NAMALWA (cell line): ENCODE data around the gene FGF12.
A peak's percentile ranks its signal among the peaks of the same experiment; 100 is the strongest.

Experiments
- DNase-seq: peaks from one replicate; pipeline ENCODE4 v3.0.0-alpha.2; 2015; ENCODE audit warnings: low spot score

The FGF12 gene

DNA sequence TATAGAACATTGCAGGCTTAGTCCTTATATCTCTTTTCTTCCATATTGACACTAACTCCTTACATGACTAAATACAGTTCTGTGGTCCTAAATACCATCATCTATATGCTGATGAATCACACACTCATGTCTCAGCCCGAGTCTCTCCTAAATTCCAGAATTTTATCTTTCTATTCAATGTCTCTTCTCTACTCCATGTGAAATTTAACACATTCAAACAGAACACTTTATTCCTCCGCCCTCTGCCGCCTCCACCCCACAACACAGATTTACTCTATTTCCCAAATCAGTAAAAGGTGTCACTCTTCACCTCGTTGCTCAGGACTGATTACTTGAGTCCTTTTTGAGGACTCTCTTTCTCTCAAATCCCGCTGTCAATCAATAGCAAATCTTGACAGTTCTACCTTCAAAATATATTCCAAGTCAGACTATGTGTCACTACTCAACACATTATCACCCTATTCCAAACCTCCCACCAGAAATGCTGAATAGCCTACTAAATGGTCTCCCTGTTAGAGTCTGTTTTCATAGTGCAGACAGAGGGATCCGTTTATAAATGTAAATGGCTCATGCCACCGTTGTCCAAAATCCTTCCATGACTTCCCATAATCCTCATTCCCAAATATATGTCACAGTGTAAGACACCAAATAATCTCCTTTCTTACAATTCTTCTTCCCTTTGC lies 230.3 kb downstream of the FGF12 start:
- DNase-seq: no peak

DNA sequence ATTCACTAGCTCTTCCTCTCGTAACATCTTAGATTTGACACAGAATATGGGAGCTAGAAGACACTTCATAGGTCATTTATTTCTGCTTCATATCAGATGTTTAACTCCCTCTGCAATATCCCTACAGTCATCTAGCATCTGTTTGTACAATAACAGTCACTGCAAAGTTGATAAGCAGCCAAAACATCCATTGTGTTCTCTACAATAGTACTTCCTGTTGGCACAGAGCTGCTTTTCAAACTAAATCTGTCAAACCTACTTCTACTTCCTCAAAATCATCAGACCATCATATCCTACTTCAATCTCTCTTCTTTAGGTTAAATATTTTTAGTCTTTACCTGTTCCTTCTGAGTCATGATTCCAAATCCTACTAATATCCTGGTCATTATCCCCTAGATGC lies 233.2 kb downstream of the FGF12 start:
- peak; percentile 20 for DNase-seq

DNA sequence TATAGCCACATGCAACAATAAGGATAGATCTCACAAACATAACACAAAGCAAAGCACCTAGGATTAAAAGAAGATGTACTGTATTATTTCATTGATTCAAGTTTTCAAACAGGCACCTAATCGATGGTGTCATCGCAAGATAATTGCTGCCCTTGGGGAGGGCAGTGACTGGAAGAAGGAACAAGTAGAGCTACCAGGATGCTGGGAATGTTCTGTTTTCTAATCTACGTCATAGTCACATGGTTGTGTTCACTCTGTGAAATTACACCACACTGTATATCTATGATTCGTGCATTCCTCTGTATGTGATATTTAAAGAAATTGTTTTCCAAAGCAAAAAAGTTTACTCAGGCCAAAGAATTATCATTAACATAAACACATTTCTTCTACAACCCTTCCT lies 236.6 kb downstream of the FGF12 start:
- no peak for DNase-seq

DNA sequence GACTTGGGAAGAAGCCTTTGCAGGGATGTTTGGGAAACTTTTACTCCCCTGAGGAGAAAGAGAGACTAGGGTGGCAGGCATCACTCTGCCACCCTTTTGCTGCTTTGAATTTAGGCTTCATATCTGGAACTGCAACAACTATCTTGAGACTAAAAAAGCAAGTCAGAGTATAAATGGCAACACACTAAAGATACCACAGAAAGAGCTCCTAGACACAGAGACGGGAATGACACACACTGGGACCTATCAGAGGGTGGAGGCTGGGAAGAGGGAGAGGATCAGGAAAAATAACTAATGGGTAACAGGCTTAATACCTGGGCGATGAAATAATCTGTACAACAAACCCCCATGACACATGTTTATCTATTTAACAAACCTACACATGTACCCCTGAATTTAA lies 237.8 kb downstream of the FGF12 start:
- no peak for DNase-seq

DNA sequence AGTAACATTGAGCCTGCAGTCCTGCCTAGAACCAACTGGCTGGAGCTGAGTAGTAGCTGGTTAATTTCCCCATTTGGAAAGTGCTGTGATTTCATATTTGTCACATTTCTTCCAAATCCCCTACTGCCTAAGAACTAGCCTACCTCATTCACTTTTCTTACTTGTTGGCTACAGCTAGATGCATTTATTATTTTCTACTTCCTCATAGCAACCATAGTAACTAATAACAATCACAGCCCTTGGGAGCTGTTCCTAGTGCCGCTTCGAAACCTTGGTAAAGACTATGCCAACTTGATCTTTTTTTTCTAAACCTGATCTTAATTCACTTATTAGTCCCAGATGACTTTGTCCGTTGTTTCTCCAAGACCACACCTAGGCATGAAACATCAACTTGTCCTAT lies 240.3 kb downstream of the FGF12 start:
- DNase-seq: no peak

DNA sequence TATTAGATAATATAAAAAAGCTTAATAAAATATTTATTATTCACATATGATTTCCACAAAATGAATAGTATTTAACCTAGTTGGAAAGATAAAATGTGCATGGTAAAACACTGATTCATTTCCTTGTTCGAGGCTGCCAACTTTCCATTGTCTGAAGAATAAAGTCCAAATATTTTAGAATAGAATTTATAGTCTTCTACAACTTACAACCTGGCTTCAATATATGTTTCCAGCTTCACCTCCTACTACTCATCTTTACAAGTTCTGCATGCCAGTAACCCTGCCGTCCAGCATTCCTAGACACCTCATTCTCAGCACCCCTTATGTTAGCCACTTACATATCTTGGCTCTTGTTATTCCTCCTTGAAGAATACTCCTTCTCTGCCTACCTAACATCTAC lies 244.5 kb downstream of the FGF12 start:
- no peak for DNase-seq

DNA sequence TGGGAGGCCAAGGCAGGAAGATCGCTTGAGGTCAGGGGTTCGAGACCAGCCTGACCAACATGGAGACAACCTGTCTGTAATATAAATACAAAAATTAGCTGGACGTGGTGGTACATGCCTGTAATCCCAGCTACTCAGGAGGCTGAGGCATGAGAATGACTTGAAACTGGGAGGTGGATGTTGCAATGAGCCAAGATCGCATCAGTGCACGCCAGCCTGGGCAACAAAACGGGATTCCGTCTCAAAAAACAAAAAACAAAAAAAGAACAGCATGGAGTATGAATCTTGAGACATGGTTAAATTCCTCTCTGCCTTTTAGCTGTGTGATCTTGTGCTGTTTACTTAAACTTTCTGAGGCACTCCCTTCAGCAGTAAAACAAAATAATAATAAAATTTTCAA lies 244.9 kb downstream of the FGF12 start:
- DNase-seq: no peak

DNA sequence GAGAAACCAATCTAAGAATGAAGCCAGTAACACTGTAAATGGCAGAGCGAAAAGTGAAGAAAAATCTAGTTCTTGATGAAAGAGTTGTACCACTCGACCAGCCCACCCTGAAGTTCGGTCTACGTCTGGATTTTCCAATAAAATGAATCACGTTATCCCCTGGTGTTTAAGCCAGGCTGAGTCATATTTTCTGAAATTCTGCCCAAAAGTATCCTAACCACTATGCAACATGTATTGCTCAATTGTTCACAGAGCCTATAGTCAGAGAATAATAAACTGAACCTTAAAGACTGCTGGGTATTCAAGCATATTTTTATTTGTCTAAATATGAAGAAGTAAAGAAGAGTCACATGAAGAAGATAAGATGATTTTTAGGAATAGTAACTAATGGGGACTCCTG lies 245.7 kb downstream of the FGF12 start:
- DNase-seq: no peak

DNA sequence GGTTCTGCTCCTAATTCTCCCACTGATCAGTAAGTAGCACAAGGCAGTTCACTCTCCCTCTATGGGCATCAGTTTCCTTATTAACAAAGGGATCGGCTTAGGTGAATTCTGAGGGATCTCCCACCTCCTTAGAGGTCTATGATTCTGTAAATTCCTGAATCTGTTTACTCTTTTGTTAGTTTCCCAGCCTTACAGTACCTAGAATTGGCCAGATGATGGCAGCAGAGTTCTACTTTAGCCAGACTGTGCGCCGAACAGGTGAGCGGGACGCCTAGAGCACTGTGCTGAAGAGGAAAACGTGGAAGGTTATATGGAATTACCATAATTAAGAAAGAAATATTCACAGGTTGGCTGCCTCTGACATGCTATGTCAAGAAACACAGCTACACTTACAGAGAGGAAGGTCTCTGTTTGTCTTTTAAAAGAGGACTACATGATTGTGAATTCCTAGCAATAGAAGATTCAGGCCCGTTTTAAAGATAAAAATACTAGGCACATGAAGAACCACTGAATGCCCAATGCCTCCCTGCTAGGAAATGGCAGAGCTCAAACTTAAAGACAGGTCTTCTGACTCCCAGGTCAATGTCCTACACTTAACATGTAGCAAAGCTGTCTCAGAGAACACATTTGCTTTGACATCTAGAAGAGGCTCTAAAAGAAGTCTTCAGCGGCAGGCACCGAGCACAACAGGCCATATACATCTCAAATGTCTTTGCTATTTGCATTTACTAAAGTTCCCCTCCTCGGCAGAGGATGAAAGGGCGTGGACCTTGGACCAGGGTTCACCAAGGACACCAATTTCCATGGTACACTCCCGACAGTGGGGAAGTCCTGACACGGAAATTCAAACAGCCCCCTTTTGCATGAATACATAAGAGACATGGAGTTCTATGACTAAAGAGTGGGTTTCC lies 259.9 kb downstream of the FGF12 start:
- peak; percentile 62 for DNase-seq

DNA sequence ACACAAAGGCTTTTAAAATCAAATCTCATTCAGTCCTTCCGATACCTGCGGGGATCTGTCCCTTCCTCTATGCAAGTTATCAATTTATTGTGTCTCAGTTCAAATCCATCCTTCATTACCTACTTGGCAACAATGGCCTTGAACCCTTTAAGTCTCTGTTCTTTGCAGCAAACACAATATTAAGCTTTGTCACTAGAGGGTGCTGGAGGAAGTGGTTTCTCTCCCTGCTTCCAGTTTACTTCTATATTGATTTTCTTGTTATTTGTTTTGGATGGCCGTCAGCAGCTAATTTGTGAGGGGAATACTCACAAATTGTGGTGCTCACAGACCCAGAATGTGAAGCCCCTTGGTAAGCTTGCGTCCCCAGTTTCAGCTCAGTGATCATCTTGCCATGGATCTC lies 278.3 kb downstream of the FGF12 start:
- peak; percentile 11 for DNase-seq

DNA sequence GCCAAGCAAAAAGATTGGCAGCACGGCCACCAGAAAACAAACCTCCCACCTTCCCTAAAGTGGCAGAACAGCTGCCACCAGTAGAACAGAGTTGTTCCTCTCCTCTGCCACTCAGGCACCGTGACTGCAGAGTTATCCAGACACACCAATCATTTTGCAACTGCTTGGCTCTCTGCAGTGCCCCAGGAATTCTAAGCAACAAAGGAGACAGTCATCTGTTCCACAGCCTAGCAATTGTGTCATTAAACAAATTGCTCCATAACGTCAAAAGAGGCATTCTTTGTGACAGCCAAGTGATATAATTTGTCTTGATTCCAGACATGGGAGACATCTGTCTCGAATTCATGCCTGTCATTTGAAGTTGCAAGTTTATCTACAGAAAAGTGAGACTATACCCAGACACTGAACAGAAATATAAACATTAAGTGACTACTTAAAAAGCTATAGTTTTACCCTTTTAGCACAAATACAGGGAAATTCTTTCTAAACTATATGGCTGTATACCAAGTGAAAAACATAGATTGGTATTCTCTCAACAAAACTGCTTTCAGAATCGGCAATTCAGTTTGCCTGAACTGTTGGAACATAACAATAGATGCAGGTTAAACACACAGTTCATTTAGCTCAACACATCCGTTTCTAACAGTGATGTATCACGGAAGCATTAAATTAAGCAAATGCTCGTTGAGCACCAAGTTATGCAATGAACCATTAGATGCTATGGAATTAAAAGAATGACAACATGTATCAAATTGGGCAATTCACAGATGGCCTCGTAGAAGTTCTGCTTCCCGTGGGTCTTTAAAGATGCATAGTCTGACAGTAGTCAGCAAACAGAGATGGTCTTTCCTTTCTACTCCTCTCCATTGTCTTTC lies 281.3 kb downstream of the FGF12 start:
- DNase-seq: no peak

DNA sequence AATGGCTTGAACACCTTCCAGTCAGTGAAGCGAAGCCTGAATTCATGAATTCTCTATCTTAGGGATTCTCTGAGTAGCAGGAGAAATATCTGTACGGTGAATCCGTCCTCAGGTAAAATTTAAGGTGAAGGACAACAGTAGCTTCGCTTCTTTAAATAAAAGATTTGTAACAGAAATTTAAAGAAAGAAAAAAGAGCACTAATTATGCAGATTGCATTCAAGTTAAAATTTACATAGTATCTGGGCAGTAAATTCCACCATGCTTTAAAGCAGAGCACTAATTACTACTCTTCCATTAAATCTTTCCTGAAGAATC lies 282.6 kb downstream of the FGF12 start:
- no peak for DNase-seq

DNA sequence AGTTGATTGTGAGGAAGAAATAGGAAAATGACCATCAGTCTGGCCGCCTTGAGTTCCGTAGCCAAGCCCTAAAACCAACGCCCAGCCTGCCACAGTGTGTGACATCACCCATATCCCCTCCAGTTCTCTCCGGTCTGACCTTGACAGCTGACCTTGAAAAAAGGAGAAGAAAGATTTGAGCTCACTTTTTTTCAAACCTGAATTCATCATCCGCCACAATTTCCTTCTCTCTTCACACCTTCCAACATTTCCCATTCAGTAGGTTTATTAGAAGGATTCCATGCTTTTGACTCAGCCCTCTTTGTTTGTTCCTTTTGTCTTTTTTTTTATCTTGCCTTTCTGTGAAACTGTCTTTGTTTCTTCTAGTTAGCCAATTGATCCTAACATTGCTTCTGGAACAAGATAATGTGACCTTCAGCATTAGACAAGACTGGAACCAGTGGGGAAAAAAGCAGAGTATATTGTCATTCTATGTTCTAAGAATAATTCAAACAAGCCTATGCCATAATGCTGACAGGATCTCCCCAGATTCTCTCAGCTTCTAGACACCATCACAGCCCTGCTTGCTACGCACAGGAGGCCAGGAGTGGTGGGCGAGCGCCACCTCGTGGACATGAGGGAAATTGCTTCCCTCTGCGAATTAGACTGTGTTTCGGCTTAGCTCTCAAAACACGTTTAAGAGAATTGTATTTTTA lies 283.1 kb downstream of the FGF12 start:
- peak; percentile 70 for DNase-seq

DNA sequence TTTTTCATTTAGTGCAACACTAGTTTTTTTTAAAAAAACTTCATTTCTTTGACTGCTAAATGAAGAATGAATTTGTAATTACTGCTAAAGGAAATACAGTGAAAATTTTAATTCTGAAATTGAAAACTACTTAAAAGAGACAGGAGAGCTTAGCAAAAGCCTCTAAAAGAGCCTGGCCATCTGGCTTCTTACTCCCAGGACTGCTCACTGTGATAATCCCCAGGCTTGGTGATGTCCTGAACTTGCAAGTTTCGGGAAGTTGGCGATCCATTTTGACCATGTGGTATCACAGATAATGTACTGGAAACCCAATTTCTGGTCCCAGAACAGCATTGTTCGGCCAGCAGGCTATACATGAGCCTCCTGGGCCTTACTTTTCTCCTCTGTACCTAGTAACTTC lies 292.1 kb downstream of the FGF12 start:
- DNase-seq: no peak

DNA sequence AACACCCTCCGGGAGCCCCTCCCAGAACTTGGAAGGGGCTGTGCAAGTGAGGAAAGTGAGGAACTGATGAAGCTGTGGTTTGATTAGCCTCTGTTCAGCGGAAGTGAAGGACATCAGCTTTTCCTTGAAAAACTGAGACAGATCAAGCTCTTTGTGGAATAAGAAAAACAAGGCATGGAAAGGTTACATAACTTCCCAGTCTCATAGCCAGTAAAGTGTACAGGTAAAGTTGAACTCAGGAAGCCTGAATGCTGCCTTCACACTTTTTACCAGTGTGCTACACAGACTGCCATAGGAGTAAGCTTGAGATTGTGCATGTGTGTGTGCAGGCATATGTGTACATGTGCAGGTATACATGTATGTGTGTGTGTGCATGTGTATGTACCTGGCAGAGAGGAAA lies 293.2 kb downstream of the FGF12 start:
- no peak for DNase-seq

DNA sequence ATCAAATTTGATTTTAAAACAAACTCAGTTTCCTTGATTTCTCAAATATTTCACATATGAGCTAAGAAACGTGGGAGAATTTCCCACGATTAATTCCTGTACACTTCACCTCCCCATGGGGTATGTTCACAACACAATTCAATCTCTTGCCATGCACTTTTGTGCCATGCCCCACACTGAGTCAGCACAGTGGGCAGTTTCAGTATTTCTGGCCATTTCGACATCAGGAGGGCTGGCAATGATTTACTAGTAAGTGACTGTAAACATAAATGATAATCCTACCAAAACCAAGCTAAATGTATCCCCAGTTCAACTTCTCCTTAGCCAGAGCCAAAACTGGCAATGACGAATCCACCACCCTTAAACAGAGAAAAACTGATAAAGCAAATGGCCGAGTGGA lies 293.6 kb downstream of the FGF12 start:
- DNase-seq: no peak

DNA sequence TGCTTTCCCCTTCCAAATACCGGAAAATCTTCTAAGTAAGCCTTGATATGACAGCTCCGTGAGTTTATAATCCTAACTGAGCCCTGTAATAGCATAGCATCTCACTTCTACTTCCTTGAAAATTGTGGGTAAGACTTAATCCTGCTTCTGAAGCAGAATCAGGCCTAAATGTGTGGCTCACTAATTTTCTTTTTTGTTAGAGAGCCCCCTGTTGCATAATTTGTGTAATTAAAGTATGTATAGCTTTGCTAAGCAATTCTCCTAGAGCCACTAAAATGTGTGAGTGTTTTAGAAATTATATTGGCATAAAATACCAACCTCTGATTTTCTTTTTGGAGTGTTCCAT lies 304.4 kb downstream of the FGF12 start:
- peak; percentile 27 for DNase-seq

DNA sequence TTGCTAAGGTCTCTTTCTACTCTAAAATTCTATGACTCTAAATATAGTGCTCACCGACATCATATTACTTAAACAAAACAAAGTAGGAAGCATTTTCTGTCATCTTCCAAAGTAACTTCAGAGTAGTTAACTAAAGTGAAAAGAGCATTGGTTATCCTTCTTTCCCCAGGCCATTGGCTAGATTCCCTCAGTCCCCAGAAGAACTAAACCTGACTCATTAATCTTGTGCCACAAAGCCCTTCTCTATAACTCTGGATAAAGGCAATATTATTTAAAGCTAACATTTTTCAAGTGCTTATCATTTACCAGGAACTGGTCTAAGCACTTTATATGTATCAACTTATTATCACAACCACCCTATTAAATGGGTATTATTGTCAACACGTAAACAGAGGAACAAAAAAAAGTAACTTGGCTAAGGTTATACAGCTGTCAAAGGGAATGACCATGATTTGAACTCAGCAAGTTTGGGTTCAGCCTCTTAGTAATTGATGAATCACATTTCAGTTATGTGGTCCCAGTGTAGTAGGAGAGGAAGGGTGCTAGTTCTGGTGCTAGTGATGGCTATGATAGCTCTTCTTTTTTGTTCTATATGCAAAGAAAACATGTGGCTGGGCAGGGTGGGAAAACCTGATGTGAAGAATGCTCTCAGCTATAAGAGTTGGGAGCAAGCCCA lies 304.9 kb downstream of the FGF12 start:
- no peak for DNase-seq

DNA sequence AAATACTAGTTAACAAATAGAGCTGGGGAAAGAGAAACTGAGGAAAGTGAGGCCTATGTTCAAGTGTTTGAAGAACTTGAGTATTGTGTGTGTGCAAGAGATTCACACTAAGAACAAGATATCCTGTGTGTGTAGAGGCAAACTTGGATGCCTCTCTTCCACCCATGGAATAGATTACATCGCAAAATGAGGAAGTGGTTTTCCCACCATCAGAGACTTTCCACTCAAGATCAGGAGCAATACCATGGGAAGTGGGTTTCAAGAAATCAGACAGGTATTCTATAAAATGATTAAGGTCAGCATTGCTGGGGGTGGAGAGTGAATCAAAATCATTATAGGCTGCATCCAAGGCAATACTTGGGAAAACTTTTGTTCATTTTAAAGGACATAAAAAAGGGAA lies 308.0 kb downstream of the FGF12 start:
- DNase-seq: no peak

DNA sequence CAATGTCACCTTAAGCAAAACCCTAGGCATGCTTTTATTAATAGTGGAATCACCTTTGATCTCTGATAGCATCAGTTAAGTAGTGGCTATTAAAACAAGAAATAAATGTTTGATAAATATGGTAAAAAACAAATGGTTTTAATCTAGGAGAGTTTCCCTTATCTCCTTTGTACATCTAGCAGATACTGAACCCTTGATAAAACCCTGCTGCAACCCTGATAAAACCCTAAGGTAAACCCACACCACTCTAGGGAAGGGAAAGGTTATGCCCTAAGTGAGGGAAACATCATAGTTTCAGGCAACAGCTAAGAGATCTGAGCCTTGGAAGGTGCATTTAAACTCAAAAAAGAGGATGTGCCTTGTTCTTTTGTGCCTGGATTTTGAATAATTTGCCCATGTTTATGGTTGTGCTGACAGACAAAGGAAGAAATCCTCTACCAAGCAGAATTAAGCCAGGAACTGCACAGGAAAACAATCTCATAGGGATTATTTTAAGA lies 309.7 kb downstream of the FGF12 start:
- DNase-seq: no peak

DNA sequence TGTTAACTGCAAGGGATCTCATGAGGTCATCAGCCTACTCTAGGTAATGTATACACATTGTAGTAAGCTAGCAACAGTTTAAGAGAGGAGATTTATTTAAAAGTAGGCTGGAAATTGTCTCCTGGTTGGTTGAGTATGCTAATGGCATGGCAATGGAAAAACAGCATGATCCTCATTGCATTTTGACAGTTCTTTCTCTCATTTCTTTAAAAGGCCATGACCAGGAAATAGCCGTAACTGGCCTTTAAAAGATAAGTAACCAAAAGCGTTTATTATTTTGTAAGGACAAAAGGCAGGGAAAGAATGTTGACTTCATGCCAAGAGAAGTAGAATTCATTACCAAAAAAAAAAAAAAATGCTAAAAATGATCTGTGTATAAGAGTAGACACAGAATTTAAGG lies 310.3 kb downstream of the FGF12 start:
- no peak for DNase-seq

DNA sequence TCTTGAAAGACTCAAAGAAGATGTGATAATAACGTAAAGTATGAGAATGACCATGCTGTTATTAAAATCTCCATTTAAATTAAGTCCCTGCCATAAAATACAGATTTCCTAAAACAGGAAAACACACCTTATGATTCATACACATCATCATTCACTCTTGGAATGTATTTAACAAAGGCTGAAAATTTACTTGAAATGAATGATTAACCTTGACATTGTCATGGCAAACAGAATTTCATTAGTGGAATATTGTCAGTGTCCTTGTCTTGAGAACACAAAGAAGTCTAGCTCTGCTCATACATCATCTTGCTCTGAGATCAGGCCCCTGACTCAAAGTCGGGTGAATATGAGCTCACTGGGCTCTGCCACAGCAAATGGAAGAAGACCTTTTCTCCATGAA lies 313.9 kb downstream of the FGF12 start:
- DNase-seq: no peak
